ENCODE results near the gene RAD52. TPM values are rescaled to one million over a fixed set of nuclear protein-coding genes. Genes with fewer than 3 reads are reported as not detected.
A peak's percentile ranks its signal among the peaks of the same experiment; 100 is the strongest.

The RAD52 gene
- total and polyA plus RNA-seq, 11 donors: 4.1 to 9.7 (median 6.2) TPM

DNA sequence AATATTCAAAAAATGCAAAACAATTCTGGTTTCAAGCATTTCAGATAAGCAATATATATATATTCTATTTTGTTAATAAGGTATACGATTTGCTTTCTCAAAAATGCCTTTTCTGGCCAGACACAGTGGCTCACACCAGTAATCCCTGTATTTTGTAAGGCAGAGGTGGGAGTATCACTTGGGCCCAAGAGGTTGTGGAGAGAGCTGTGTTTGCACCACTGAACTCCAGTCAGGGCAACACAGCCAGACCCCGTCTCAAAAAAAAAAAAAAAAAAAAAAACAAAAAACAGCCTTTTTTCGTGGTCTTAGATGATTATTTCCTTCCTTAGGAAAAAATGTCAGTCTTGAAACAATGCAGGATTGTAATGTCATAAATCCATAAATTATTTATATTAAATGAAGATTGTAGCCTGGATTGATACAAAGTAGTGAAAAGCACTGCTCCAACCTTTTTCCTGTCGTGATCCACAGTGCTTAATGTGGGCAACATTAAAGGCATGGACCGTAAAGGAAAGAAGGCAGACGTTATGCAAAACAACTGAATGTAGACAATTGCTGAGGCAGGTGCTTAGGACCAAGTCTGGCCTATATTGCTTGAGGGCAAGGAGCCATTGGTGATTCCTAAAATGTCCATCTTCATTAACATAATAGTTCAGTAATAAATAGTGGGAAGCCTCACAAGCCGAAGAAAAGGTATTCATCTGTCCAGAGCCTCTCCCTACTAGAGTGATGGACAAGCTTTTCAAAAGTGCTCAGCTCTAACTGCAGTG is 36.8 kb downstream of the RAD52 start:
- peaks cover 0 to 100% (median 90%) of the 10 kb centered on the region in 9 donors for H3K36me3 ChIP-seq
- H3K27ac ChIP-seq: peak overlapping the region in 2 of 12 donors; percentile 26 to 58
- WGBS, 4 donors: 77 to 80% (median 77%) methylated on average over 7 of the region's 7 CpGs
- intact Hi-C loops (cut with DNase I): no loop called here
- no peak overlapping the region for H3K4me3 ChIP-seq
- H3K4me1 ChIP-seq: peaks cover 6 to 42% (median 21%) of the 10 kb centered on the region in 12 donors
- DNase-seq: no peak
- ATAC-seq: no peak
- TF ChIP-seq, protein P1, sequence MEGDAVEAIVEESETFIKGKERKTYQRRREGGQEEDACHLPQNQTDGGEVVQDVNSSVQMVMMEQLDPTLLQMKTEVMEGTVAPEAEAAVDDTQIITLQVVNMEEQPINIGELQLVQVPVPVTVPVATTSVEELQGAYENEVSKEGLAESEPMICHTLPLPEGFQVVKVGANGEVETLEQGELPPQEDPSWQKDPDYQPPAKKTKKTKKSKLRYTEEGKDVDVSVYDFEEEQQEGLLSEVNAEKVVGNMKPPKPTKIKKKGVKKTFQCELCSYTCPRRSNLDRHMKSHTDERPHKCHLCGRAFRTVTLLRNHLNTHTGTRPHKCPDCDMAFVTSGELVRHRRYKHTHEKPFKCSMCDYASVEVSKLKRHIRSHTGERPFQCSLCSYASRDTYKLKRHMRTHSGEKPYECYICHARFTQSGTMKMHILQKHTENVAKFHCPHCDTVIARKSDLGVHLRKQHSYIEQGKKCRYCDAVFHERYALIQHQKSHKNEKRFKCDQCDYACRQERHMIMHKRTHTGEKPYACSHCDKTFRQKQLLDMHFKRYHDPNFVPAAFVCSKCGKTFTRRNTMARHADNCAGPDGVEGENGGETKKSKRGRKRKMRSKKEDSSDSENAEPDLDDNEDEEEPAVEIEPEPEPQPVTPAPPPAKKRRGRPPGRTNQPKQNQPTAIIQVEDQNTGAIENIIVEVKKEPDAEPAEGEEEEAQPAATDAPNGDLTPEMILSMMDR (IDR thresholded peaks at IDR 0.05): no peak
- no peak for TF ChIP-seq POLR2A (IDR thresholded peaks at IDR 0.05)
- H3K27me3 ChIP-seq: no peaks in the 10 kb centered on the region
- H3K9me3 ChIP-seq: no peaks in the 10 kb centered on the region

DNA sequence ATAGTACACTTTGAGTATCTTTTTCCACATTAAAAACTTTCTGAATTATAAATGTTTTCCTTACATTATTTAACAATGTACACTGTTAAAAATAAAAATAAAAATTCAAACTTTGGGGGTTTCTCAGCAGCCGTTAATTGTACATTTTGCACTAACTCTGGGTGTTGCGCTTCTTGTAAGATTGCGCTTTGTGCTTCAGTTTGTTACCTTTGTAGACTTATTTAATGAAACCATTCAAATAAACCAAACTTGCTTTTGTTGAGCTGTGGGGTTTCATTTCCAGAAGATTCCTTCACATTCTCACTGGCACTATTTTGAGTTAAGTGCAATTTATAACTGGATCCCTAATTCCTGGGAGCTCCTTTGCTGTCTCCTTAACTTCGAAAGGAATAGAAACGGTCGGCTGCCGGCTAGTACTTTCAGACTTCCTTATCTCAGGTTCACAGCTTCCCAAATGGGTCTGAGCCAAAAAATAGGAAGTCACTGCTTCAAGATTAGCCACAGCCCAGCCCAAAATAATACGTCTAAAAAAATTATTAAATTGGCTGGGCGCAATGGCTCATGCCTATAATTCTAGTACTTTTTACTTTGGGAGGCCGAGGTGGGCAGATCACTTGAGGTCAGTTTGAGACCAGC is 38.2 kb downstream of the RAD52 start:
- ATAC-seq (peak; percentile 19 to 69 (median 52)), DNase-seq (peak in 3 of 5 donors; percentile 30 to 33 (median 33))
- no peaks in the 10 kb centered on the region for H3K9me3 ChIP-seq
- H3K27ac ChIP-seq: peak overlapping the region in 9 of 12 donors; percentile 4 to 58 (median 26)
- H3K4me1 ChIP-seq: peaks cover 6 to 42% (median 21%) of the 10 kb centered on the region in 12 donors
- no peaks in the 10 kb centered on the region for H3K27me3 ChIP-seq
- intact Hi-C loops (cut with DNase I): no loop called here
- H3K4me3 ChIP-seq: no peak overlapping the region
- 37 to 41% (median 38%) methylated on average over 10 of the region's 10 CpGs for WGBS, 4 donors
- TF ChIP-seq, protein P1 (IDR thresholded peaks at IDR 0.05): no peak
- no peak for TF ChIP-seq POLR2A (IDR thresholded peaks at IDR 0.05)
- H3K36me3 ChIP-seq: peaks cover 0 to 100% (median 92%) of the 10 kb centered on the region in 9 donors

DNA sequence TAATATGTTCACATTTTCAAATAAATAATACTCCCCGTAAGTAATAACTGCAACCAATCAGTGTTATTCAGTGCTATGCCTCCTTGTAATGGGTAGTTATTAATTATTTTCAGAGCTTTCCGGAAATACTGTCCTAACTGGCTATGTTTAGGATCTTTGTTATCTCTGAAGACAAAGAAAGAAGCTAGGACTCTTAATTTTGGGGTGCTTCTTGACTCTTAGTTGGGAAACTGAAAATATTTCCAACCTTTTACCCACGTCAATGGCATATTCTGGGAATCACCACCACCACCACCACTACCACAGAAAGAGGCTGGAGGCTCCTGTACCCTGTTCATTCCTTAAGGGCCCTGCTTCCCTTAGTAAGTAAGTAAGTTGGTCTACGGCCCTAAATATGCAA is 39.1 kb downstream of the RAD52 start:
- peaks cover 0 to 100% (median 92%) of the 10 kb centered on the region in 9 donors for H3K36me3 ChIP-seq
- intact Hi-C loops (cut with DNase I): no loop called here
- peaks cover 6 to 42% (median 23%) of the 10 kb centered on the region in 12 donors for H3K4me1 ChIP-seq
- WGBS, 4 donors: 67 to 76% (median 70%) methylated on average over 4 of the region's 4 CpGs
- H3K9me3 ChIP-seq: no peaks in the 10 kb centered on the region
- ATAC-seq (no peak), DNase-seq (no peak)
- H3K4me3 ChIP-seq: no peak overlapping the region
- no peak for TF ChIP-seq POLR2A (IDR thresholded peaks at IDR 0.05)
- TF ChIP-seq, protein P1 (IDR thresholded peaks at IDR 0.05): no peak
- peak overlapping the region in 3 of 12 donors; percentile 4 to 30 (median 26) for H3K27ac ChIP-seq
- H3K27me3 ChIP-seq: no peaks in the 10 kb centered on the region

DNA sequence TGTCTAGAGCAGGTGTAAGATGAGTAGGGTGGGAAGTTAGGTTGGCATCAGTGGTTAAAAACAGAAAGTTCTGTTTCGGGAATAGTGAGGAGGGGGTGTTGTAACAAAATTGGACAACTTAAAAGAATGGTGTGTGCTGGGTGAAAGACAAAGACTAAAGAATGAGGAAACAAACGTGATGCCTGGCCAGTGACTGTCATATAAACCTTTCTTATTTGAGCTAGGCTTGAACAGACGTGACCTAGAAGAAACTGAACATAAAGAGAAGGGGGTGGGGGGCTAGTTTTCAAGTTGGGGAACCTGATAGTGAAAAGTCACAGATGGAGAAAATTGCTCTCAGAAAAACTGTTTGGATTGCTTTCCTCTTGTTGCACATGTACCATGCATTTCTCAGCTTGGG is 39.6 kb downstream of the RAD52 start:
- H3K27ac ChIP-seq: no peak overlapping the region
- no peaks in the 10 kb centered on the region for H3K9me3 ChIP-seq
- H3K36me3 ChIP-seq: peaks cover 0 to 100% (median 92%) of the 10 kb centered on the region in 9 donors
- H3K4me3 ChIP-seq: no peak overlapping the region
- H3K4me1 ChIP-seq: peaks cover 6 to 38% (median 23%) of the 10 kb centered on the region in 12 donors
- WGBS, 4 donors: 74 to 84% (median 77%) methylated on average over 3 of the region's 3 CpGs
- TF ChIP-seq, protein P1 (IDR thresholded peaks at IDR 0.05): no peak
- no peak for TF ChIP-seq POLR2A (IDR thresholded peaks at IDR 0.05)
- intact Hi-C loops (cut with DNase I): no loop called here
- DNase-seq (no peak), ATAC-seq (no peak)
- no peaks in the 10 kb centered on the region for H3K27me3 ChIP-seq
